ENCODE measurements around the gene SIRT1. TPM values are rescaled to one million over a fixed set of nuclear protein-coding genes. Genes with fewer than 3 reads are reported as not detected.
"Not testable (repeated sequence)": the region's sequence is repeated elsewhere in the genome, so short reads cannot be mapped to it uniquely, and the experiment has no call there.

The SIRT1 gene
- total RNA-seq, 1 donor from 2014 or later, result 23.4 TPM

DNA sequence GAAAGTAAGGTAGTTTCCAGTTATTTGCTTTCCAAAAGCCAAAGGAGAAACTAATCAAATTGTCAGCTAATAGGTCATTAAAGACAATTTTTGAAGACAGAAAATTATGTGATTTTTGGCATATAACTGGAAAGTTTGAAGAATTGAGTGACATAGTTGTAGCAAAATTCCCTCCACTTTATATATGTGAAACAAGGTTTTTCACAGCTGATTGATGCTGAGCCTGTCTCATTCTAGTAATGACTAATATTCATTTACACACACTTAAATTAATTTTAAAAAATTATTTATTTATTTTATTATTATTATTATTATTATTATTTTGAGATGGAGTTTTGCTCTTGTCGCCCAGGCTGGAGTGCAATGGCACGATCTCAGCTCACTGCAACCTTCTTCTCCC lies 16.3 kb upstream of the SIRT1 start:
- no peak for ATAC-seq
- H3K27me3 ChIP-seq, result no peaks in the 10 kb centered on the region
- H3K36me3 ChIP-seq, result no peaks in the 10 kb centered on the region
- H3K9me3 ChIP-seq, result no peaks in the 10 kb centered on the region
- H3K27ac ChIP-seq, result no peak overlapping the region
- DNase-seq, result no peak
- TF ChIP-seq, protein P1, sequence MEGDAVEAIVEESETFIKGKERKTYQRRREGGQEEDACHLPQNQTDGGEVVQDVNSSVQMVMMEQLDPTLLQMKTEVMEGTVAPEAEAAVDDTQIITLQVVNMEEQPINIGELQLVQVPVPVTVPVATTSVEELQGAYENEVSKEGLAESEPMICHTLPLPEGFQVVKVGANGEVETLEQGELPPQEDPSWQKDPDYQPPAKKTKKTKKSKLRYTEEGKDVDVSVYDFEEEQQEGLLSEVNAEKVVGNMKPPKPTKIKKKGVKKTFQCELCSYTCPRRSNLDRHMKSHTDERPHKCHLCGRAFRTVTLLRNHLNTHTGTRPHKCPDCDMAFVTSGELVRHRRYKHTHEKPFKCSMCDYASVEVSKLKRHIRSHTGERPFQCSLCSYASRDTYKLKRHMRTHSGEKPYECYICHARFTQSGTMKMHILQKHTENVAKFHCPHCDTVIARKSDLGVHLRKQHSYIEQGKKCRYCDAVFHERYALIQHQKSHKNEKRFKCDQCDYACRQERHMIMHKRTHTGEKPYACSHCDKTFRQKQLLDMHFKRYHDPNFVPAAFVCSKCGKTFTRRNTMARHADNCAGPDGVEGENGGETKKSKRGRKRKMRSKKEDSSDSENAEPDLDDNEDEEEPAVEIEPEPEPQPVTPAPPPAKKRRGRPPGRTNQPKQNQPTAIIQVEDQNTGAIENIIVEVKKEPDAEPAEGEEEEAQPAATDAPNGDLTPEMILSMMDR (IDR thresholded peaks at IDR 0.05), result no peak
- H3K4me3 ChIP-seq, result no peak overlapping the region
- no peaks in the 10 kb centered on the region for H3K4me1 ChIP-seq
- intact Hi-C loops (cut with DNase I), result no loop called here

DNA sequence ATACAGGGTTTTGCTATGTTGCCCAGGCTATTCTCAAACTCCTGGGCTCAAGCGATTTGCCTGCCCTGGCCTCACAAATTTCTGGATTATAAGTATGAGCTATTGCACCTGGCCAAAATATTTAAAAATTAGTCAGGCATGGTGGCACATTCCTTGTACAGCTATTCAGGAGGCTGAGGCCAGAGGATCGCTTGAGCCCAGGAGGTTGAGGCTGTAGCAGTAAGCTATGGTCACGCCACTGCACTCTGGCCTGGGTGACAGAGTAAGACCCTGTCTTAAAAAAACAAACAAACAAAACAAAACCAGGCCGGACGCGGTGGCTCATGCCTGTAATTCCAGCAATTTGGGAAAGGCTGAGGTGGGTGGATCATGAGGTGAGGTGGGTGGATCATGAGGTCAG lies 14.5 kb upstream of the SIRT1 start:
- H3K4me3 ChIP-seq, result no peak overlapping the region
- no peaks in the 10 kb centered on the region for H3K9me3 ChIP-seq
- DNase-seq, result no peak
- ATAC-seq, result no peak
- no peaks in the 10 kb centered on the region for H3K4me1 ChIP-seq
- no peaks in the 10 kb centered on the region for H3K36me3 ChIP-seq
- no peaks in the 10 kb centered on the region for H3K27me3 ChIP-seq
- H3K27ac ChIP-seq, result no peak overlapping the region
- TF ChIP-seq, protein P1 (IDR thresholded peaks at IDR 0.05), result no peak
- intact Hi-C loops (cut with DNase I), result no loop called here

DNA sequence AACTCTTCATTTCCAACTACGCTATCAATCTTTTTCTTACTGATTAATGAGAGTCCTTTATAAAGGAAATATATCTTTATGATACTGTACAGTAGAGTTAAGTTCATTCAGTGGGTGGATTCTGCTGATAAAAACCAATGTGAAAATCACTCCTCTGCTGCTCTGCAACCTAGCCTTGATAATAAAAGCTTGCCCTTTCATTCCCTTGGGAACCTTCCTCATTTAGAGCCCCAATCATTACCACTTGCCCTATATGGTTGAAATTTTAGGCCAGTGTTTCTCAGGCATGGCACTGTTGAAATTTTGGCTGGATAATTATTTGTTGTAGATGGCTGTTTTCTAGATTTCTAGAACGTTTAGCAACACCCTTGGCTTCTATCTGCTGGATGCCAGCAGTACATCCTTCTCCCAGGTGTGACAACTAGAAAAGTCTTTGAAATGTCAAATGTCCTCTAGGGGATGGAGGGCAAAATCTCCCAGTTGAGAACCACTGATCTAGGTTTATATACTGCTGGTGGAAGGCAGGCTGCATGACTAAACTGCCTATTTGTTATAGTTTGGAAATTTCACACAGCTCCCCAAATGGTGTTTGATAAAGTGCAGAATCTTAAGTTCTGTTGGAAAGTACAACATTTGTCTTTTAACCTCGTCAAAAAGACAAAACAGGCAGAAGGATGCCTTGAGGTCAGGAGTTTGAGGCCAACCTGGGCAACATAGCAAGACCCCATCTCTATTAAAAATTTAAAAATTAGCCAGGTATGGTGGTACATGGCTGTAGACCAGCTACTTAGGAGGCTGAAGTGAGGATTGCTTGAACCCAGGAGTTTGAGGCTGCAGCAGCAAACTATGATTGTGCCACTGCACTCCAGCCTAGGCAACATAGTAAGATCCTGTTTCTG lies 8.9 kb upstream of the SIRT1 start:
- no peak overlapping the region for H3K27ac ChIP-seq
- no peaks in the 10 kb centered on the region for H3K4me1 ChIP-seq
- no peaks in the 10 kb centered on the region for H3K36me3 ChIP-seq
- no peak overlapping the region for H3K4me3 ChIP-seq
- TF ChIP-seq, protein P1 (IDR thresholded peaks at IDR 0.05), result no peak
- DNase-seq (no peak), ATAC-seq (no peak)
- intact Hi-C loops (cut with DNase I), result no loop called here
- no peaks in the 10 kb centered on the region for H3K27me3 ChIP-seq
- no peaks in the 10 kb centered on the region for H3K9me3 ChIP-seq

DNA sequence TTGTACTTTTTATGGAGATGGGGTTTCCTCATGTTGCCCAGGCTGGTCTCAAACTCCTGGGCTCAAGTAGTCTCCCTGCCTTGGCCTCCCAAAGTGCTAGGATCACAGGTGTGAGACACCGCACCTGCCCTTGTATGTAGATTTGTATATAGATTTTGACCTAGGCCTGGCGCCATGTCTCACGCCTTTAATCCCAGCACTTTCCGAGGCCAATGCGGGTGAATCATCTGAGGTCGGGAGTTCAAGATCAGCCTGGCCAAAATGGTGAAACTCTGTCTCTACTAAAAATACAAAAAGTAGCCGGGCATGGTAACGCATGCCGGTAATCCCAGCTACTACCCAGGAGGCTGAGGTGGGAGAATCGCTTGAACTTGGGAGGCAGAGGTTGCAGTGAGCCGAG lies 7.0 kb upstream of the SIRT1 start:
- H3K4me3 ChIP-seq; DNase-seq; ATAC-seq; H3K9me3 ChIP-seq; intact Hi-C loops (cut with DNase I); H3K27ac ChIP-seq; H3K27me3 ChIP-seq; H3K4me1 ChIP-seq; H3K36me3 ChIP-seq: not testable (repeated sequence)

DNA sequence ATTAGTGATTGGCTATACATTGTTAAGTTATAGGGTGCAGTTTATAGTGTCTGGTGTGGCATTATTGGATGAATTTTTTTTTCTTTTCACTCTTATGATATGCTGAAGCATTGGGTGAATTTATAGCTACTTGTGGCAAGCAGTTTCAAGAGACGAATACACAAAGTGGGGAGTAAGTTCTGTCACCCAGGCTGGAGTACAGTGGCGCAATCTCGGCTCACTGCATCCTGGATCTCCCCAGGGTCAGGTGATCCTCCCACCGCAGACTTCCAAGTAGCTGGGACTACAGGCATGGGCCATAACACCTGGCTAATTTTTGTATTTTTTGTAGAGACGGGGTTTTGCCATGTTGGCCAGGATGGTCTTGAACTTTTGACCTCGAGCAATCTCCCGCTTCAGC lies 6.3 kb upstream of the SIRT1 start:
- Histone ChIP-seq H3K9me3 (no peaks in the 10 kb centered on the region), H3K4me3 (no peak overlapping the region), H3K4me1 (no peaks in the 10 kb centered on the region), H3K27me3 (no peaks in the 10 kb centered on the region), H3K36me3 (no peaks in the 10 kb centered on the region), H3K27ac (no peak overlapping the region)
- no peak for ATAC-seq
- no peak for DNase-seq
- intact Hi-C loops (cut with DNase I), result no loop called here
- TF ChIP-seq, protein P1 (IDR thresholded peaks at IDR 0.05), result no peak

DNA sequence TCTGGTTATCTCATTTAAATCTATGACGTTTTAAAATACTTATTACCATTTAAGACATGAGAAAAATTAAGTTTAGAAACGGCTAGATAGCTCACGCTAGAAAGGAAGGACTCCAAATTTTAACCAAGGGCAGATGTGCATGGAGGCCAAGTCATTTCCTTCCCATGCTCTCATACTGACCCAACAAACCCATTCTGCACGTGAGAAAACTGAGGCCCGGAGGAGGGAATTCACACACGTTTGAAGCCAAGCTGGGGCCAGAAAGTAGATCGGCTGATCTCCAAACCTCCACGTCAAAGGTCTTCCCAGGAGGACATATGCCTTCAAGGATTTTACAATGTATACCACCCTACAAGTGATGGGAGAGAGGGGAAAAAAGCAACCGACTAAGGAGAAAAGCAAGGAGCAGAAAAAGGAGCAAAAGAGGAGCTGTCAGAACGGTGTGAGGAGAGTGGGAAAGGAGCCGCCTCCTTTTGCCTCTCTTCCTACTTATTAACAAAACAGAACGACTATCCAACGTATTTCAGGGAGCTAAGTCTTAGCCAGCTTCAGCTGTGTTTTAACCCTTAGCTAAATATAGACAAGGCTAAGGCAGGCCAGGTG lies 645 bp upstream of the SIRT1 start:
- peaks cover 14% of the 10 kb centered on the region for H3K4me1 ChIP-seq
- H3K27me3 ChIP-seq, result no peaks in the 10 kb centered on the region
- no peak for DNase-seq
- ATAC-seq, result no peak
- TF ChIP-seq, protein P1 (IDR thresholded peaks at IDR 0.05), result no peak
- H3K4me3 ChIP-seq, result peak overlapping the region; percentile 88
- peaks cover 22% of the 10 kb centered on the region for H3K36me3 ChIP-seq
- intact Hi-C loops (cut with DNase I), result no loop called here
- peak overlapping the region; percentile 91 for H3K27ac ChIP-seq
- H3K9me3 ChIP-seq, result no peaks in the 10 kb centered on the region

Data from upper lobe of right lung (tissue), 1 donor.